ENCODE data around the gene EP400.

EP400 gene

GRCh38 chr12:132006056-132006680 is 56.4 kb downstream of the EP400 start:
- Histone ChIP-seq H3K9me2 (replicated peaks; ENCODE audit: insufficient read depth, low read length) (no peaks in the 10 kb centered on the region), H3K4me3 (ENCODE audit: insufficient read depth, low read length, poor library complexity, severe bottlenecking) (no peak overlapping the region), H3K36me3 (ENCODE audit: low read length) (no peaks in the 10 kb centered on the region; the same call in 1 of the 2 replicates), H3K9me3 (ENCODE audit: insufficient read depth, low read length) (no peaks in the 10 kb centered on the region), H2AFZ (ENCODE audit: low read depth, low read length, severe bottlenecking) (no peak overlapping the region), H3F3A (ENCODE audit: insufficient read depth) (no peaks in the 10 kb centered on the region), H3K4me2 (ENCODE audit: low read depth, low read length, poor library complexity, severe bottlenecking) (no peak overlapping the region), H4K20me1 (ENCODE audit: low read depth, low read length) (no peaks in the 10 kb centered on the region), H3K27ac (ENCODE audit: low read depth, low read length) (no peak overlapping the region), H3K9ac (ENCODE audit: low read length) (no peak overlapping the region), H3K79me2 (ENCODE audit: insufficient read depth, low read length) (no peaks in the 10 kb centered on the region), H3K27me3 (ENCODE audit: low read length) (no peaks in the 10 kb centered on the region)
- TF ChIP-seq CTCF (IDR thresholded peaks at IDR 0.05; ENCODE audit: insufficient read depth, low read length, poor library complexity, severe bottlenecking) = no peak
- TF ChIP-seq EZH2phosphoT487 (conservative IDR thresholded peaks at IDR 0.05; ENCODE audit: low read length) = no peak

- Histone ChIP-seq H3K9me3 (ENCODE audit: insufficient read depth, low read length) (no peaks in the 10 kb centered on the region), H3K9me2 (replicated peaks; ENCODE audit: insufficient read depth, low read length) (no peaks in the 10 kb centered on the region), H4K20me1 (ENCODE audit: low read depth, low read length) (no peaks in the 10 kb centered on the region), H2AFZ (ENCODE audit: low read depth, low read length, severe bottlenecking) (no peak overlapping the region), H3K27ac (ENCODE audit: low read depth, low read length) (no peak overlapping the region), H3K4me2 (ENCODE audit: low read depth, low read length, poor library complexity, severe bottlenecking) (no peak overlapping the region), H3K4me3 (ENCODE audit: insufficient read depth, low read length, poor library complexity, severe bottlenecking) (no peak overlapping the region), H3K36me3 (ENCODE audit: low read length) (no peaks in the 10 kb centered on the region; the same call in 1 of the 2 replicates), H3F3A (ENCODE audit: insufficient read depth) (no peaks in the 10 kb centered on the region), H3K79me2 (ENCODE audit: insufficient read depth, low read length) (no peaks in the 10 kb centered on the region), H3K9ac (ENCODE audit: low read length) (no peak overlapping the region), H3K27me3 (ENCODE audit: low read length) (no peaks in the 10 kb centered on the region)
- TF ChIP-seq CTCF (IDR thresholded peaks at IDR 0.05; ENCODE audit: insufficient read depth, low read length, poor library complexity, severe bottlenecking) (no peak), EZH2phosphoT487 (conservative IDR thresholded peaks at IDR 0.05; ENCODE audit: low read length) (no peak)
Observed at GRCh38 chr12:132007041-132007440, 57.3 kb downstream of the EP400 start.

- Histone ChIP-seq H3K9ac (ENCODE audit: low read length) (no peak overlapping the region), H3F3A (ENCODE audit: insufficient read depth) (no peaks in the 10 kb centered on the region), H4K20me1 (ENCODE audit: low read depth, low read length) (no peaks in the 10 kb centered on the region), H3K4me2 (ENCODE audit: low read depth, low read length, poor library complexity, severe bottlenecking) (no peak overlapping the region), H3K4me3 (ENCODE audit: insufficient read depth, low read length, poor library complexity, severe bottlenecking) (no peak overlapping the region), H3K79me2 (ENCODE audit: insufficient read depth, low read length) (no peaks in the 10 kb centered on the region), H3K9me3 (ENCODE audit: insufficient read depth, low read length) (no peaks in the 10 kb centered on the region), H3K36me3 (ENCODE audit: low read length) (no peaks in the 10 kb centered on the region; the same call in 1 of the 2 replicates), H3K27me3 (ENCODE audit: low read length) (no peaks in the 10 kb centered on the region), H3K27ac (ENCODE audit: low read depth, low read length) (no peak overlapping the region), H2AFZ (ENCODE audit: low read depth, low read length, severe bottlenecking) (no peak overlapping the region), H3K9me2 (replicated peaks; ENCODE audit: insufficient read depth, low read length) (no peaks in the 10 kb centered on the region)
- TF ChIP-seq CTCF (IDR thresholded peaks at IDR 0.05; ENCODE audit: insufficient read depth, low read length, poor library complexity, severe bottlenecking) = no peak
- TF ChIP-seq EZH2phosphoT487 (conservative IDR thresholded peaks at IDR 0.05; ENCODE audit: low read length) = no peak
Observed at GRCh38 chr12:132009336-132009859, 59.7 kb downstream of the EP400 start.
